IPS DF 6.9 (cell line): ENCODE measurements around the gene EIF4G3.
"Not testable (repeated sequence)": the region's sequence is repeated elsewhere in the genome, so short reads cannot be mapped to it uniquely, and the experiment has no call there.

Experiments
- DNase-seq: peaks from one replicate; pipeline ENCODE4 v3.0.0-alpha.2; 2013; ENCODE audit warnings: low read depth, low spot score
- H3K27ac ChIP-seq: one replicate; pipeline ENCODE4 v1.5.1; 2013; ENCODE audit warnings: low read length, control low read depth
- H3K27me3 ChIP-seq: 2 replicates; pipeline ENCODE4 v1.6.1; 2013; ENCODE audit warnings: mild to moderate bottlenecking, low read length; ENCODE audit not compliant: control insufficient read depth, insufficient read depth
- H3K36me3 ChIP-seq: 2 replicates; pipeline ENCODE4 v1.6.1; 2013; ENCODE audit warnings: low read length; ENCODE audit not compliant: control insufficient read depth, insufficient read depth
- H3K4me1 ChIP-seq: 2 replicates; pipeline ENCODE4 v1.6.1; 2013; ENCODE audit warnings: low read length; ENCODE audit not compliant: control insufficient read depth, insufficient read depth
- H3K4me3 ChIP-seq: 2 replicates; pipeline ENCODE4 v1.5.1; 2013; ENCODE audit warnings: mild to moderate bottlenecking, low read length
- H3K9me3 ChIP-seq: 2 replicates; pipeline ENCODE4 v1.6.1; 2013; ENCODE audit warnings: low read length, inconsistent platforms; ENCODE audit not compliant: control insufficient read depth, insufficient read depth
- WGBS: extraction: QIAGEN DNeasy Blood & Tissue Kit; methylation state at CpG from one replicate; pipeline ENCODE4 v1.1.7; 2013; ENCODE audit warnings: mixed read lengths, missing lambda C conversion rate; ENCODE audit not compliant: insufficient read length, insufficient coverage; 5-methylcytosine and 5-hydroxymethylcytosine counted together

EIF4G3 gene

DNA sequence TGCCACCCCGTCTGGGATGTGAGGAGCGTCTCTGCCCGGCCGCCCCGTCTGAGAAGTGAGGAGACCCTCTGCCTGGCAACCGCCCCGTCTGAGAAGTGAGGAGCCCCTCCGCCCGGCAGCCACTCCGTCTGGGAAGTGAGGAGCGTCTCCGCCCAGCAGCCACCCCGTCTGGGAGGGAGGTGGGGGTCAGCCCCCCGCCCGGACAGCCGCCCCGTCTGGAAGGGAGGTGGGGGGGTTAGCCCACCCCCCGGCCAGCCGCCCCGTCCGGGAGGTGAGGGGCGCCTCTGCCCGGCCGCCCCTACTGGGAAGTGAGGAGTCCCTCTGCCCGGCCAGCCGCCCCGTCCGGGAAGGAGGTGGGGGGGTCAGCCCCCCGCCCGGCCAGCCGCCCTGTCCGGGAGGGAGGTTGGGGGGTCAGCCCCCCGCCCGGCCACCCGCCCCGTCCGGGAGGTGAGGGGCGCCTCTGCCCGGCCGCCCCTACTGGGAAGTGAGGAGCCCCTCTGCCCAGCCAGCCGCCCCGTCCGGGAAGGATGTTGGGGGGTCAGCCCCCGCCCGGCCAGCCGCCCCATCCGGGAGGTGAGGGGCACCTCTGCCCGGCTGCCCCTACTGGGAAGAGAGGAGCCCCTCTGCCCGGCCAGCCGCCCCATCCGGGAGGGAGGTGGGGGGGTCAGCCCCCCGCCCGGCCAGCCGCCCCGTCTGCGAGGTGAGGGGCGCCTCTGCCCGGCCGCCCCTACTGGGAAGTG, 123.3 kb downstream of the EIF4G3 start:
- H3K27me3 ChIP-seq, H3K36me3 ChIP-seq, H3K4me3 ChIP-seq, DNase-seq, H3K27ac ChIP-seq, H3K9me3 ChIP-seq, H3K4me1 ChIP-seq: not testable (repeated sequence)
- no CpG with 5 or more reads among the region's 59 CpGs for WGBS

DNA sequence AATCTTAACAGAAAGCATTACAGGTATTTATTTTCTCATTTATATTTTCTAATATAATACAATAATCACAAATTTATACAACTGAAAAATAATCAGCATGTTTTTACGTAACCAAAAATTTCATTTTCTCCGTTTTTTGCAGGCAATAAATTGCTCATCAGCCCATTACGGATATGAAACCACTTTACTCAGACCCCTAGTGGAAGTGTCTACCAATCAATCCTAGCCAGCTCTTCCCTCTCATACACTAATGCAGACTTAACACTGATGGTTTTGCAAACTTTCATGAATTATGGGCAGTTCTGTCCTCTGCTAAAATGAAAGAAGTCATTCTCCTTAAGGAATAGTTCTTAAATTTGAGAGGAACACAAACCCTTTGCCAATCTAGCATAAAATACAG, 124.7 kb downstream of the EIF4G3 start:
- H3K4me3 ChIP-seq: no peak overlapping the region
- H3K4me1 ChIP-seq: no peaks in the 10 kb centered on the region
- H3K36me3 ChIP-seq: no peaks in the 10 kb centered on the region
- no peak for DNase-seq
- H3K27me3 ChIP-seq: no peaks in the 10 kb centered on the region
- H3K9me3 ChIP-seq: no peaks in the 10 kb centered on the region
- WGBS: 100% methylated on average over 2 of the region's 3 CpGs
- H3K27ac ChIP-seq: no peak overlapping the region

- 100% methylated on average over 1 of the region's 2 CpGs for WGBS
- H3K27me3 ChIP-seq: no peaks in the 10 kb centered on the region
- DNase-seq: no peak
Measured at GRCh38 chr1:21051177-21051825, 125.4 kb downstream of the EIF4G3 start.

DNA sequence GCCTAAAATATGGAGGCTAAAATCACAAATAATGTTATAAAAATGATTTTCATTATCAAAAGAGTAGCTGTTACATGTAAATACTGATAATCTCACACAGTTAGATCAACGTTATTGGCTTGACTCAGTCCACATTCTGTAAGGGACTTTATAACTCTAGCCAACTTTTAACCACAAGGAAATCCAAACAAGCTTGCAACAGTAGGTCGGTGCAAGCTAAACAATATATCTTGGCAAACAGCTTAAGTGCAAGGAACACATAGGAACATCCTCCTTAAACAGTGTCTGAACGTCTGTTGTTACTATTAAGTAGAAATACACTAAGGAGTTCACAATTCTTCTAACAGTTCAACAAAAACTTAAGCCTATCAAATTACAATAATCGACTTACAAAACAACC, 126.7 kb downstream of the EIF4G3 start:
- DNase-seq: no peak
- Histone ChIP-seq H3K4me3 (no peak overlapping the region), H3K36me3 (no peaks in the 10 kb centered on the region), H3K27ac (no peak overlapping the region), H3K27me3 (no peaks in the 10 kb centered on the region), H3K9me3 (no peaks in the 10 kb centered on the region), H3K4me1 (no peaks in the 10 kb centered on the region)
- WGBS: 100% methylated on average over 1 of the region's 4 CpGs

More at GRCh38 chr1:21051177-21051825, 125.4 kb downstream of the EIF4G3 start:
- Histone ChIP-seq H3K4me3 (no peak overlapping the region), H3K27ac (no peak overlapping the region), H3K9me3 (no peaks in the 10 kb centered on the region), H3K36me3 (no peaks in the 10 kb centered on the region), H3K4me1 (no peaks in the 10 kb centered on the region)

DNA sequence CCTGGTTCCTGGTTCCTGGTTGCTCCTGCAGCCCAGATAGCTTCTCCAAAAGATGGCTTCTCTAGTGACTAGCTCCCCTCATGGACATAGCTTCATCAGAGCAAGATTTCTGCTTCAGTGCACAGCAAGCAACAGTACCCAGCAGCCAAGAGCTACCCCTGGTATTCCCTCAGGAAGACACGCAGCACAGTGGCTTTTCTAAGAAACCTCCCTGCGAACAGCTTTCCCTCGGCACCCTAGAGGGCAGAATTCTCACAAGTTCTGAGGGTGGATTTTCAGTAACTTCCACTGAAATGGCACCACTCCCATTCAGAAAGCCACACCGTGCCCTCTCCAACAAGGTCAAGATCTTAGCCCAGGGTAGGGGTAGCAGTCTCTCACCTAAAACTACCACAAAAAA, 128.2 kb downstream of the EIF4G3 start:
- Histone ChIP-seq H3K27me3 (no peaks in the 10 kb centered on the region), H3K36me3 (no peaks in the 10 kb centered on the region), H3K27ac (no peak overlapping the region), H3K4me3 (no peak overlapping the region), H3K4me1 (no peaks in the 10 kb centered on the region), H3K9me3 (no peaks in the 10 kb centered on the region)
- DNase-seq: no peak
- no CpG with 5 or more reads among the region's 4 CpGs for WGBS

GRCh38 chr1:21046132-21046531, 130.6 kb downstream of the EIF4G3 start:
- H3K4me1 ChIP-seq: no peaks in the 10 kb centered on the region
- H3K27me3 ChIP-seq: no peaks in the 10 kb centered on the region
- no peak overlapping the region for H3K27ac ChIP-seq
- DNase-seq: no peak
- H3K36me3 ChIP-seq: no peaks in the 10 kb centered on the region
- H3K9me3 ChIP-seq: no peaks in the 10 kb centered on the region
- no peak overlapping the region for H3K4me3 ChIP-seq
- WGBS: no CpG with 5 or more reads among the region's 3 CpGs

GRCh38 chr1:21045351-21045750, 131.3 kb downstream of the EIF4G3 start:
- no CpG with 5 or more reads among the region's 2 CpGs for WGBS
- Histone ChIP-seq H3K4me3 (no peak overlapping the region), H3K27ac (no peak overlapping the region), H3K36me3 (no peaks in the 10 kb centered on the region), H3K9me3 (no peaks in the 10 kb centered on the region), H3K4me1 (no peaks in the 10 kb centered on the region), H3K27me3 (no peaks in the 10 kb centered on the region)
- no peak for DNase-seq

DNA sequence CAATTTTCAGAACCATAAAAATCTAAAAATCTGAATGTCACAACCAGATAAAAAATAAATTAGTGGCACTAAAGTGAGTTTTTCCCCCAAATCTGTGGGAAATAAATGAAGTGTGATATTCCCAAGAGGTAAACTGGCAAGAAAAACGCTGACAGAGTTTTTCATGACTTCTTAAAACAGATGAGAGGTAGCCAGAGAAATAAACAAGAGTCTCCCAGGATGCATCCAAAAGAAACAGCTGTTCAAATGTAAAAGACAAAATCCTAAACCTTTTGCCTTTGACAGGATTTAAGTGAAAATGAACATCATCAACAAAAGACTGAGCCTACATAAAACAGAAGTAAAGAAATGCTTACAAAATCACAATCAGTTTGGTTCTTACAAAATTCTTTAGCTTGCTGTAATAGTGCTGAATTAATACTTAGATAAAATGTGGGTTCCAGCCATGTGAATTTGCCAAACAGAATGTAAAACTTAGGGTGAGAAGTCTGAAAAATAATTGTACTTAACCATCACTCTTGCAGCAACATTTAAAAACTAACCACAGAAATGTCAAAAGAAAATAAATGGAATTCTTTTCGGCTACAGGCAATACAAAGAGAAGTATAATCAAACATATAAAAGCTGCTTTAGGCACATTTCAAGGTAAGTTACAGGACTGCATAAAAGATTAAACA, 133.6 kb downstream of the EIF4G3 start:
- no CpG with 5 or more reads among the region's 2 CpGs for WGBS

DNA sequence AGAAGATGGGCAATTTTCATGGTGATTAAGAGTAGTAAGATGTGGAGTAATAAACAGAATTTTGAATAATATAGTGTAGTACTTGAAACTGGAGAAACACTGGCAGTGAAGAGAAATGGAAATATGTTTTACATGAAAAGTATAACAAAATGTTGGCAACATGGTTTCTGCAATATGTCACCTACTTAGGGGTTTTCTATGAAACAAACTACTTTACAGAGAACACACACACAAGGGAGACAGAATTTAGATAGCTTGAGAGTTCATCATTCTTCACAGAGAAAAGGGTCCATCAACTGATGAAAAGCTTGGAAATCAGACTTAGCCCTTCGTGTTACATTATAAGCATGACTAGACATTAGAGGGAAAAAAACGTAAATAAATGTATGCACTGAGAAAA, 135.2 kb downstream of the EIF4G3 start:
- Histone ChIP-seq H3K4me3 (no peak overlapping the region), H3K27me3 (no peaks in the 10 kb centered on the region), H3K9me3 (no peaks in the 10 kb centered on the region), H3K36me3 (no peaks in the 10 kb centered on the region), H3K27ac (no peak overlapping the region), H3K4me1 (no peaks in the 10 kb centered on the region)
- DNase-seq: no peak
- WGBS: 100% methylated on average over 1 of the region's 2 CpGs

More for the DNA sequence above, 133.6 kb downstream of the EIF4G3 start:
- H3K9me3 ChIP-seq: no peaks in the 10 kb centered on the region
- no peaks in the 10 kb centered on the region for H3K4me1 ChIP-seq
- H3K36me3 ChIP-seq: no peaks in the 10 kb centered on the region
- H3K4me3 ChIP-seq: no peak overlapping the region
- H3K27ac ChIP-seq: no peak overlapping the region
- no peaks in the 10 kb centered on the region for H3K27me3 ChIP-seq
- DNase-seq: no peak

- H3K27me3 ChIP-seq: no peaks in the 10 kb centered on the region
- no peak for DNase-seq
- no peak overlapping the region for H3K4me3 ChIP-seq
- no peak overlapping the region for H3K27ac ChIP-seq
- WGBS: no CpG with 5 or more reads among the region's 3 CpGs
- no peaks in the 10 kb centered on the region for H3K36me3 ChIP-seq
- H3K9me3 ChIP-seq: no peaks in the 10 kb centered on the region
- no peaks in the 10 kb centered on the region for H3K4me1 ChIP-seq
Measured at GRCh38 chr1:21037091-21037490, 139.6 kb downstream of the EIF4G3 start.
